ENCODE measurements around the gene PRKCI.

- TF ChIP-seq CTCF (IDR thresholded peaks at IDR 0.05; ENCODE audit: low read length) = no peak
- TF ChIP-seq EZH2 (optimal IDR thresholded peaks at IDR 0.05; ENCODE audit: low read depth, low read length) = no peak
Measured at GRCh38 chr3:170290194-170290593, 68.0 kb downstream of the PRKCI start.
